HG03064 (cell line): ENCODE results near the gene ACADSB.

Experiments used
- ATAC-seq: cut with Tn5 transposase; IDR thresholded peaks from one replicate; pipeline ENCODE4 v1.9.1; 2021; ENCODE audit warnings: low read depth; ENCODE audit not compliant: unreplicated experiment

Gene ACADSB

DNA sequence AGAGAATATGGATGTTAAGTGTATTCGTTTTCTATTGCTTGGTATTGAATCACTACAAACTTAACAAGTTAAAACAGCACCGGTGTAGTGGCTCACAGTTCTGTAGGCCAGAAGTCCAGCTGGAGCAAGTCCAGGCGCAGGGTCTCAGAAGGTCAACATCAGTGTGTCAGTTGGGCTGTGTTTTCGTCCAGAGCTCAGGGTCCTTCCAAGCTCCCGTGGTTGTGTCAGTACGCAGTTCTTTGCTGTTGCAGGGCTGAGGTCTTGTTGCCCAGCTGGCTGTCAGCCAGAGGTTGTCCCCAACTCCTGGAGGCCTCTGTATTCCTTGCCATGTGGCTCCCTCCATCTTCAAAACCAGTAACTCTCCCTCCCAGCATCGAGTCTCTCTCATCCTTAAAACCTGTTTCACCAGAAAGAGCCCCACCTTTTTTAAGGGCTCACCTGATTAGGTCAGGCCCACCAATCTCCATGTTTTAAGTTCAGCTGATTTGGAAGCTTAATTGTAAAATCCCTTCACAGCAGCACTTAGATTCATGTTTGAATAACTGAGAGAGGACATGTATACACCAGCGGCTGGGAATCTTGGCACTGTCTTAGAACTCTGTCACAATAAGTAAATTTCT, 26.8 kb downstream of the ACADSB start:
- no peak for ATAC-seq

DNA sequence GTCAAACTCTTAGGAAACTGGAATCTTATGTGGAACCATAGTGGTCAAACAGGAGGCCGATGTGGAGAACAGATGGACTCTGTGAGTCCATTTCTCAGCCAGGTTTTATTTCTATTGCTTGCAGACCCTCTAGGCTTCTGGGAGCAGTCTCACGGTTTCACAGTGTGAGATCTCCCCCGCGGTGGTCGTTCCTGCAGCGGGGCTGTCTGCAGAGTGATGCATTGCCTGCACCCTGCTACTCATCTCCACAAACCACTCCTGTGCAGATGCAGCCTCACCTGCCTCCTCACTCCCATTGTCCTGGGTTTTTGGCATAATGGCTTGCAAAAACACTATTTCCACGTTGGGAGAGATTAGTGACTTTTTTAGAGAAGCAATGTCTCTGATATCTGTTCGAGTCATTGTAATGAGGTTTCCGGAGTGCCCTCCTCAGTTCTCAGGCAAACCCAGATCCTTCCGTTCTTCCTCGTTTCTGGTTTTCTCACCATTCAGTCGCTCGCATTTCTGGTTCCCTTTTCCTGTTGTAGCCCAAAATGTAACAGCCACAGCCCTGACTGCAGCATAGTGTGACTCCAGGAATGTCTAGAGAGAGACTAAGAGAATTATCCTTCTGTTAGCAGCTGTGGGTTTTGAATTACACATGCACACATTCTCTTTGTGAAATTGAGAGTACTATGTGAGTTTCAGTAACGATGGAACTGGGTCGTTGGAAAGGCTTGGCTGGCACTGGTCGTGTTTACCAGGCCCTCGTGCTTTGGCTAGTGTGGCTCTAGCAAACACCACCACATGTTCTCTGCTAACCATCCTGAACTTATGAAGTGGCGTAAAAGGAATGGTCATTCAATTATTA, 30.2 kb downstream of the ACADSB start:
- ATAC-seq, result no peak

DNA sequence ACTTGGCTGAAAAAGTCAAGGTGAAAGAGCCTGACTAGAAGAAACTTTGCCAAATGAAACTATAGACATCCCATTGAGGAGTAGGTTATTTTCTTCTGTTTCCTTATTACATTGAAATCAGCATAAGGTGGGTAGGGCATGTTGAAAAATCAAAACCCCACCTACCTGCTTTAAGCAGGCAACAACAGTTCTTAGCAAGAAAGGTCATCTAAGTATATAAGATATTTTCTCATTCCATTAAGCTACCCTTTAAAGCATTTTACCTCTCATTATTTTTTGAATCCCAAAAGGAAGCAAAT, 30.8 kb downstream of the ACADSB start:
- ATAC-seq, result no peak

DNA sequence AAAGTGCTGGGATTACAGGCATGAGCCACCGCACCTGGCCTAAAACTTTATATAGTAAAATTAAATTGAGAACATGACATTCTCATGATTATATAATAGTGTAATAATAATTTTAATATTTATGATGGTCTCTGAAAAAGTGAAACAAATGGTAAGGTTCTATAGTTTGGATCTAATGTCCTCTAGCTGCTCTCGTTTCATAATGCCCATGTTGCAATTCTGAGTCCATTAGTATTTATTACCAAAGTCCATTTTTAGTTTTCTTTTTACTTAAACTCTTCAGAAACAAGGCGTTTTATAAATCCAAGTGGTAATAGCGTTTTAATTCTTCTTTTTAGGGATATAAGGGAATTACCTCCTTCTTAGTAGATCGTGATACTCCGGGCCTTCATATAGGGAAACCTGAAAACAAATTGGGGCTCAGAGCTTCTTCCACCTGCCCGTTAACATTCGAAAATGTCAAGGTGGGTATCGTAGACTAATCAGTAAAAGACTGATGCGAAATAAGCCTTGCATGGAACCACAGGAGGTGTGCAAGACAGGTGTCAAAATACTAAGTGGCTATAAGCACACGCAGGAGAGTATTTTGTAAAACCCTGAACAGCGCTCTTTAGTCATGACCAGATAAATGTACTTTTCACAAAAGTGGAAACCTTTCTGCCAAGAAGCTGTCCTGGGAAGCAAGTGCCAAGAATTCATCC, 34.1 kb downstream of the ACADSB start:
- ATAC-seq, result no peak

DNA sequence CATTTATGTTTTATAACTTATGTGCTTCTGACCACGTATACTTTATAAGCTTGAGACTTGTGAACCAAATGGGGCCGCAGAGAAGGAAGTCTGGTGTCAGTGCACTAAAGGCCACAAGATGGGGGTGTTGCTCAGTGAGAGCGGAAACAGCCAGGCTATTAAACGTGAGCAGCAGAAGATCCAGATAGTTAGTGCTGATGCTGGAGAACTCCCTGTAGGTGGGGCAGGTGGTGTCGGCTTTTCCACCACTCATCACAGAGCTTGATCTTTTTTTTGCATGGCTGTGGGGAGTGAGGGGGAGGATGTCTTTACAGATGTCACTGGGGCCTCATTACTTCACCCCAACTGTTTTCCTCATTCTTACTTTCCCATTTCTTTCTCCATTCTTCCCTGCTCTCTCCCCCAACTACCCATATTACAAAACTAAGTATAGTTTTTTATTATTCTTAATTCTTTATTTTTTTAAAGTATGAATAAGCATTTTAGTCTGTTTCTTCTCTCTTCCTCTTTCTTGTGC, 34.7 kb downstream of the ACADSB start:
- no peak for ATAC-seq

DNA sequence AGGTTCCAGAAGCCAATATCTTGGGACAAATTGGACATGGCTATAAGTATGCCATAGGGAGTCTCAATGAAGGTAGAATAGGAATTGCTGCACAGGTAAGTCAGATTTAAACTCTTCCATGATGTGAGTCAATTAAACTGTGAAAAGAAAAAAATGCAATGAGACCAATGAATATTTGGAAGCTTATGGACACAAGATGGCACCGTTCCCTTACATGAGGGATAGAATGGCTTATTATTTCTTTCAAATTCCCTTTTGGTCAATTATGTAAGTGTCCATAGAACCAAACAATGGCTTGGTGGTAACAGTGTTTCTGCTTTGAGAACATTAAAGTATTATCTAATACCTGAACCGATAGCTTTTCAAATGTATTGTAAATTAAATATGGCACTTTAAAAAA, 35.6 kb downstream of the ACADSB start:
- no peak for ATAC-seq

DNA sequence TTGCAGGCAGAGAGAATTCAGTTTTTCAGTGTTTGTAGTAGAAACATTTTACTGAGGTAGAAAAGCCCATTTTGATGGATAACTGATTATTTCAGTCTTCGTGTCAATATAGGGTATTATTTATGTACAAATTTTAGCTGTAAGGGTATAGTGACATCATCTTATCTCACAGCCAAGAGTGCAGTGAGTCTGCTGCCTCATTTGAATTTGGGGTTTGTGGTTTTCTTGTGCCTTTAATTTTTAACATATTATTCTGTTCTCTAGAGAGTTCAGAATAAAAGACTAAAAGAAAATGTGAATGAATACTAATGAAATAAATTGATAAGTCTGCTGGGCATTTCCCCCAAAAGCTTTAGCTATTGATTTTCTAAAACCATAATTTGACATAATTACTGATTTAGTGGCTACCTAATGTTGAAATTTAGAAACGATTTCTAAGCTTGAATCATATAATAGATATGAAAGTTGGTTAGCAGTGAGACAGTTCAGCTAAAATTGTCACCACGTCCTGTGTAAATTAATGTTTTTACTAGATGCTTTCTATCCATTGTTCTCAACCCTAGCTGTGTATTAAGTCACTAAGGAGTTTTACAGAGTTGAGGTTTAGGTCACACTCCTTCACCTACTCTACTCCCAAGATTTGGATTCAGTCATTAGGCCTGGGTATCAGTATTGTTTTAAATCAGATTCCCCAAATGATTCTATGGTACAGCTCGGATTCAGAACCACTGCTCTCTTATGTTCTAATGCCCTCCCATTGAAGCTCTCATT, 37.3 kb downstream of the ACADSB start:
- no peak for ATAC-seq

DNA sequence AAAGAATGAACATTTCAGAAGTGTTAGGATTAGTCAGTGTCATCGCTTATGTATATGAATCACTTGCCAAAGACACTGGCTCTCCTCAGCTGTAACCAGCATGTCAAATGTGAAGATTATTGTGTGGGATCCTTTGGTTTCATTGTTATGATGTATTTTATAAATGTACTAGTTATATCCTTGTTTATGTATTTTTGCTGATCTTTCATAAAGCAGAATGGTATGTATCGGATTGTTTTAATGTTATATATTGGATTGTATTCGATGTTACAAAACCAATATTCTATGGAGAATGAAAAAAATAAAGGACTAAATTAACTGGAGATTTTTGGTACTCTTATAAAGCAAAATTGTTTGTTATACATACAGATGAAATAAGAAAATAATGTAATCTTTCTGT, 49.2 kb downstream of the ACADSB start:
- ATAC-seq, result no peak

DNA sequence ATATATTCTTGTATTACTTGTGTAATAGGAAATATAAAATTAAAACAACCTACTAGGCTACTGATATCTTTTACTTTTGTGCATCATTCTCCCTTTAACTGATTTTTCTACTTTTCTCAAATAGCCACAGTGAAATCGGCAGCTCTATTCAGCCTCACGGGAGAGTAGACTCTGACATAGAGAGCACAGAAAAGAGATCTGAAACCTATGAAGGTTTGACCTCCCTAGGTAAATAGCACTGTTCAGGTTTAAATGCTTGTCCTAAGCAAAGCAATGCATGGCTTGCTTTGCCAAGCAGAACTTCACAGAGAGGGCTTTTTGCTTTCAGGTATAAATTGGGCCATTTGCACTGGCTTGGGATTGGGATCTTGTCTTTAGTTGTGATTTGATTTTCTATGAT, 53.1 kb downstream of the ACADSB start:
- ATAC-seq, result no peak

DNA sequence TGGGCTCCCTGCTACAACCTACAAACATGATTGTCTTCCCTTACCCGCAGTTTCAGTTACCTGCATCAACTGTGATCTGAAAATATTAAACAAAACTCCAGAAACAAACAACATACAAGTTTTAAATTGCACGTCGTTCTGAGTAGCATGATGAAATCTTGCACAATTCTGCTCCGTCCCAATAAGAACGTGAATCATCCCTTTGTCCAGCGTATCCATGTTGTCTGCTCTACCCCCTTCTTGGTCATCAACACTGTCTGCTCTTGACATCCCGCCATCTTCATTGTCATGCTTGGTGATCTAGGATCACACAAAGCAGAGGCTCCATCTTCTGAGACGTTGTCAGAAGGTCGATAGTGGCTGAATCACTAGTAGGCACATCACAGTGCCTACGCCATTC, 53.9 kb downstream of the ACADSB start:
- no peak for ATAC-seq

DNA sequence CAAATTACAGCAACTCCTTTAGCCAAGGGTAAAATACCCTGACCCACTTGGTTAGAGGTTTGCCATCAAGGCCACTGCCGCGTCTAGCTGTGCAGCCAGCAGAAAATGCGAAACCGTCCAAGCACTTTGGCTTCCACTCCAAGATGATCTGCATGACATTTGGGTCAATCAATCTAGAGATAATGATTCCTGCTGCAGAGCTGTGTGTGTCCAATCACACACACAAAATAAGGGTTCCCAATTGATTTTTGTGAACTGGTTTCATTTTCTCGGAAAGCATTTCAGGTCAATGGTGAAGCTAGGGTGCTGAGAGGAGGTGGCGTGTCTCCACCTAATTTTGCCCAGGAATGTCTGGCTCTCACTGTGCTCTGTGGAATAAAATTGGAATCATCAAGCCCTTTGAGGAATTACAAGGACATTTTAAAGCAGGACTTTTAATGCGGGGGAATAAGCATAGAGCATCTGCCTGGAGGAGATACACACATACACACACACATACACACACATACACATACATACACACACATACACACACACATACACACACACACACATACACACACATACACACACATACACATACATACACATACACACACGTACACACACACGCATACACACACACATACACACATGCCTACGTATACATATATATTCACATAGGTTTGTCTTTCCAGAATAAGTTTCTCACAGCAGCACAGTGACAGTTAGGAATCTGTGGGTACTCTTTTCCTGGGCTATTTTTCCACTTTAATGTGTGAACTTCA, 59.5 kb downstream of the ACADSB start:
- no peak for ATAC-seq

DNA sequence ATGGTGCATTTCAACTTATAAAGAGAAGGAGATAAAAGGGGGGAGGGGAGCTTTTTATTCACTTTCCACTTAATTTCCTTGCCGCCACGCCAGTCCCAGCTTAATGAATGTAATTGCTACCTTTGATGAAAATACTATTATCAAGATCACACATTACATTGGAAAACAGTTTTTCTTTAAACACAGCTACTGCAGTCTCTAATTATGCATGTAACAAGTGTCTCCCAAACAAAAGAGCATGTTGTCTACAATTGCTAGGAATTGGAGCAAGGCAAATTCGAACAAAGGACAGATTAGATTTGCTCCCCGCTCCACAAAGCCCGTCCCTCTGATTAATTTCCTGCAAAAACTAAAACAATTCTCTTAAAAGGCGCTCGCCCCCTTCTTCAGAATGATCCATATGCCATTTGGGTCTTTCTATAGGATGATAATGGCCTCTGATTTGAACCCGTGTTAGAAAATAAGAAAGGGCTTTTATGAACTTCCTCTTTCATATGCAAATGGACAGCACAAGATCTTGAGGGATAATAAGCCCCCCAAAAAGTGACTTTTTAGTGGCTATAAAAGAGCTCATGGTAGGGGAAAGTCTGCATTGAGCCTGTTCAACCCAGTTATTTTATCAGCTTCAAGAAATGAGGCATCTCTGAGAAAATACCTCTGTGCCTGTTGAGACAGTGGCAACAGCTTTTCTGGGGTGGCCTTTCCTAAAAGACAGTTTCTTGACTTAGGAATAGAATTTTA, 60.6 kb downstream of the ACADSB start:
- no peak for ATAC-seq

DNA sequence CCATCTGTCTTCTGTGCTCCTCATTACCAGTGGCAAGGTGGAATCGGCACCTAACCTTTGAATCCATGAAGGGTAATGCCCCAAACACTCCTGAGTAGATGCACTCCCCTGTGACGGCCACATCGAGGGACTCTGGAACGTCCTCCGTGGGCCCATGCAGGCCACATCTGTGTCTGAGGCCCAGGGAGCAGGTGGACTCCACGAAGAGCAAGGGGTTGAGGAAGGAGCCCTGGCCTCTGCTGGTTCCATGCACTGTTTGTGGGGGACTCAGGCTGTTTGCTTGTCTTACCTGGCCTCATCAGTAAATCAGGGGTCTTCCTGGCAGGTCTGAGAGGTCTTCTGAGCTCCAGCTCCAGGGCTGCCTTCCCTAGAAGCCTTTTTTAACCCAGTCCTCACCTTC, 64.4 kb downstream of the ACADSB start:
- ATAC-seq, result no peak

DNA sequence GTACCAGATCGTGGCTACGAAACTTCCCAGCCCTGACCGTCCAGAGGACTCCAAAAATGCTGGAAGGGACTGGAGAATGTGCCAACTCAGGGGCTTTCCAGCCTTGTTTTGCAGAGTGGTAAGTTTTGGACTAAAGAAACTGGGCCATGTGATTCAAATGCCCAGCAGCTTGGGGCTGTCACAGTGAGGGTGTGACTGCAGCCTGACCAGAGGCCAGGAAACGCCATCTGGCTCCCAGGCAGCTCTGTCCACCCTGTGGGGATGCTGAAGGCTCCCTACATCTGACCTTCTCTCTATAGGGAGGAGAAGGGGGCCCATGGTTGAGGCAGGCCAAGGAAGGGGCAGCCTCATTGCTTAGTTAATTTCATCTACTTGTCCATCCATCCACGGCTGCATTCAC, 65.4 kb downstream of the ACADSB start:
- ATAC-seq, result no peak

DNA sequence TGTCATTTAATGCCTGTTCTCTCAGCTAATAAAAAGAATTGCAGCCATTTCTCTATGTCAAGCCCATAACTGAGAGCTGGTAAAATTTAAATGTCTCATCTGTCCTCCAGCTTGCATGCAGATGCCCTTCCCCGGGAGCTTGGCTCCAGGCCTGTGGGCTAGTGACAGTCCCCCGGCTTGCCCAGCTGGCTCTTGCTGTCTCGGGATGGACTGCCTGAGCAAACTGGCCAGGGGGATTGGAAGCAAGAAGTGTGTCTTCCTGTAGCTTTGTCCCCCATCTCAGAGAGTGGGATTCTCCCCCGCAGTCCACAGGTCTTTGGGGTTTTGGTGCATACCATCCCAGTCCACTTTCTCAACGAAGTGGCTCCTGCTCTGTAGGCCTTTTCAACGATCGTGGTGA, 73.1 kb downstream of the ACADSB start:
- no peak for ATAC-seq

DNA sequence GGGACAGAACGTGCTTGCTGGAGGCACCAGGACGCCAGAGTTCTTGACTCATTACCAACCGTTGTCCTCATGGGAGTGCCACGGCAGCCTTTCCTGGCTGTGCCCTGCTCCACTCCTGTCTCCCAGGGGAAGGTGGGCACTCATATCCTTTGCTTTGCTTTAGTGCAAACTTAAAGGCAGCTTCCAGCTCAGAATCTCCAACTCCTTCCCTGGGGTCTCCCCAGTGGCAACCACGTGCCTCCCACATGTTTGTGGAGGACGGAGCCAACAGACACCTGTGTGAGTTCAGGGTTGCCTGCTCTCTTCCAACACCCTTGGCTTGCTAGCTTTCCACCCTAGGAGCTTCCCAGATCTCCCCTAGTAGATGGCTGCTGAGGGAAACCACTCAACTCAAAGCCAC, 75.0 kb downstream of the ACADSB start:
- no peak for ATAC-seq

DNA sequence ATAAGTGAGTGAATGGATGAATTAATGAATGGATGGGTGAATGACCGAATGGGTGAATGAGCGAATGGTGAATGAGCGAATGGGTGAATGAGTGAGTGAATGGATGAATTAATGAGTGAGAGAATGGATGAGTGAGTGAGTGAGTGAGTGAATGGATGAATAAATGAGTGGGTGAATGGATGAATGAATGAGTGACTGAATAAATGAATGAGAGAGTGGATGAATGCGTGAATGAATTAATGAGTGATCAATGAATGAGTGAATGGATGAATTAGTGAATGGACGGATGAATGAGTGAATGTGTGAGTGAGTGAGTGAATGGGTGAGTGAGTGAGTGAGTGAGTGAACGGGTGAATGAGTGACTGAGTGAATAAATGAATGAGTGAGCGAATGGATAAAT, 77.5 kb downstream of the ACADSB start:
- no peak for ATAC-seq

DNA sequence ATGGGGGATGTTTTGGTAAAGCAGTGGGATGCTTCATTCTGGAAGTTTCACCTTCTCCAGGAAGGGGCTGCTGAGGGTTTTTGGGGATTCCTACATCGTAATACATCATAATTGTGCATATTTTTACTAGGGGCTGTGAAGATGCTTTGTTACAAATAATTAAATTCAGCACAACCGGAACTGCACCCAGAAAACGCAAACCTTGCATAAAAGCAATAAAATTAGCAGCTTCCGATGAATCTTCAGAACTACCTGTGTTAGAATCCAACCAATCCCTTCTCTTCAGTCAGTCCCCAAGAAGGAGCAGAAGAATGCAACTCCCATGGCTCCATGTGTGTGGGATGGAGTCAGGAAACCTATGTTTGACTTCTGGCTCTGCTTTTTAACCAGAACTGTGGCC, 78.5 kb downstream of the ACADSB start:
- no peak for ATAC-seq

DNA sequence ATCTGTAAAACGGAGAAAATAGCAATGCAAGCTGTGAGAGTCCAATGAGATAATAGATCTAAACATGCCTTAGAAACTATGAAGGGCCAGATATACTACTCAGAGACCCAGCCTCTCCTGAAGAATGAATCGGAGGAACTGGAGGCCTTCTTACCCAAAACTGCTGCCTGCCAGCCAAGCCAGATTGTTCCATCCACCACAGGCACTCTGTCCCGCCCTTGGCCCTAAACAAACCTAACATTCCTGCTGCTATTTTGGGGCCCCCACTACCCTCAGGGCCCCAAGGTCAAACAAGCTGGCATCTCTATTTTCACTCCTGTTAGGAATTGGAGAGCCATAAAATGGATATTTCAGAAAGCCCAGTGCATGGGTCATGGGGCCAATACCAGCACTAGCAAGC, 79.0 kb downstream of the ACADSB start:
- ATAC-seq, result no peak
